ENCODE measurements around the gene OXCT1. TPM values are rescaled to one million over a fixed set of nuclear protein-coding genes. Genes with fewer than 3 reads are reported as not detected.
A peak's percentile ranks its signal among the peaks of the same experiment; 100 is the strongest.

Gene OXCT1
- total and polyA plus RNA-seq, 2 of the 13 experiments (the other 11 are each of a cell fraction or from before 2014, with no cell fraction given), result 0.92 to 4.7 TPM

GRCh38 chr5:41869724-41870626 is at the start of gene OXCT1 (continued):
- no peak for TF ChIP-seq POLR2AphosphoS5 (IDR thresholded peaks at IDR 0.05; ENCODE audit: low read depth, low read length)
- peak; percentile 33 for TF ChIP-seq ASH2L (IDR thresholded peaks at IDR 0.05; ENCODE audit: insufficient read length, low read depth, low read length)
- no peak for TF ChIP-seq TFE3 (CRISPR knock-in tag; IDR thresholded peaks at IDR 0.05)
- 0 out of 2 replicates have a peak, but pooled peaks have one; percentile 15 for TF ChIP-seq ZNF253 (CRISPR knock-in tag; IDR thresholded peaks at IDR 0.05; ENCODE audit: borderline replicate concordance)
- no peak for TF ChIP-seq STAG1 (CRISPR knock-in tag; IDR thresholded peaks at IDR 0.05)
- no peak for TF ChIP-seq GTF3A (CRISPR knock-in tag; conservative IDR thresholded peaks at IDR 0.05)
- TF ChIP-seq HNF1B (CRISPR knock-in tag; IDR thresholded peaks at IDR 0.05), result no peak
- no peak for TF ChIP-seq PRDM15 (CRISPR knock-in tag; IDR thresholded peaks at IDR 0.05)
- 0 out of 2 replicates have a peak, but pooled peaks have one; percentile 31 for TF ChIP-seq ZNF788 (CRISPR knock-in tag; IDR thresholded peaks at IDR 0.05; ENCODE audit: borderline replicate concordance)
- peak; percentile 45; the same call in 1 of the 2 replicates for TF ChIP-seq POLR2G (IDR thresholded peaks at IDR 0.05; ENCODE audit: low read depth, low read length)
- TF ChIP-seq XRCC5 (optimal IDR thresholded peaks at IDR 0.05; ENCODE audit: low read length), result no peak
- TF ChIP-seq GABPB1 (CRISPR knock-in tag; IDR thresholded peaks at IDR 0.05), result peak; percentile 20; the same call in 1 of the 2 replicates
- peak; percentile 41; the same call in 1 of the 2 replicates for TF ChIP-seq ZNF777 (CRISPR knock-in tag; IDR thresholded peaks at IDR 0.05)
- TF ChIP-seq ZNF512 (CRISPR knock-in tag; IDR thresholded peaks at IDR 0.05), result no peak
- TF ChIP-seq NFKBIZ (CRISPR knock-in tag; IDR thresholded peaks at IDR 0.05), result no peak
- TF ChIP-seq DR1 (CRISPR knock-in tag; IDR thresholded peaks at IDR 0.05), result no peak
- no peak for TF ChIP-seq SNAI1 (CRISPR knock-in tag; IDR thresholded peaks at IDR 0.05; ENCODE audit: borderline replicate concordance)
- no peak for TF ChIP-seq DNMT1 (CRISPR knock-in tag; IDR thresholded peaks at IDR 0.05)
- TF ChIP-seq LCORL (IDR thresholded peaks at IDR 0.05), result no peak
- TF ChIP-seq LCORL (CRISPR knock-in tag; IDR thresholded peaks at IDR 0.05), result 0 out of 2 replicates have a peak, but pooled peaks have one; percentile 39
- no peak for TF ChIP-seq RXRB (CRISPR knock-in tag; IDR thresholded peaks at IDR 0.05; ENCODE audit: borderline replicate concordance)
